KMS-11 (cell line): ENCODE results near the gene STIM1.

Experiments
- H2AFZ ChIP-seq: fragments of 200-600 bp; sonication (generic); 2 replicates; pipeline ENCODE4 v1.6.1; 2016; ENCODE audit warnings: antibody characterized with exemption, mixed run types, low read depth
- H3K27ac ChIP-seq: fragments of 200-600 bp; sonication (generic); 2 replicates; pipeline ENCODE4 v1.6.1; 2016; ENCODE audit warnings: mild to moderate bottlenecking, mixed run types
- H3K27me3 ChIP-seq: fragments of 200-600 bp; sonication (generic); 2 replicates; pipeline ENCODE4 v1.6.1; 2017; ENCODE audit warnings: mild to moderate bottlenecking, low read depth, mixed run types, moderate library complexity; ENCODE audit not compliant: insufficient read depth
- H3K36me3 ChIP-seq: fragments of 200-600 bp; sonication (generic); 2 replicates; pipeline ENCODE4 v1.6.1; 2017; ENCODE audit warnings: mild to moderate bottlenecking, mixed run types; ENCODE audit not compliant: insufficient read depth
- H3K4me1 ChIP-seq: fragments of 200-600 bp; sonication (generic); 2 replicates; pipeline ENCODE4 v1.6.1; 2016; ENCODE audit warnings: mild to moderate bottlenecking, low read depth, mixed run types; ENCODE audit not compliant: poor library complexity, severe bottlenecking
- H3K4me2 ChIP-seq: fragments of 200-600 bp; sonication (generic); 2 replicates; pipeline ENCODE4 v1.7.0; 2016; ENCODE audit warnings: mild to moderate bottlenecking, mixed run types
- H3K4me3 ChIP-seq: fragments of 200-600 bp; sonication (generic); IDR thresholded peaks from 2 replicates; pipeline ENCODE4 v1.6.1; 2017; ENCODE audit warnings: low read depth, low read length, mixed read lengths; ENCODE audit not compliant: insufficient read depth
- H3K79me2 ChIP-seq: fragments of 200-600 bp; sonication (generic); 2 replicates; pipeline ENCODE4 v1.6.1; 2016; ENCODE audit warnings: low read depth, mixed run types; ENCODE audit not compliant: insufficient read depth
- H3K9ac ChIP-seq: fragments of 200-600 bp; sonication (generic); 2 replicates; pipeline ENCODE4 v1.6.1; 2016; ENCODE audit warnings: mild to moderate bottlenecking, mixed run types
- H4K20me1 ChIP-seq: fragments of 200-600 bp; sonication (generic); 2 replicates; pipeline ENCODE4 v1.6.1; 2016; ENCODE audit warnings: mild to moderate bottlenecking, mixed run types; ENCODE audit not compliant: insufficient read depth
- TF ChIP-seq, protein P1 (sequence below): fragments of 200-600 bp; sonication (generic); conservative IDR thresholded peaks from 2 replicates; pipeline ENCODE4 v1.6.1; 2017; ENCODE audit warnings: low read depth, mild to moderate bottlenecking, antibody characterized with exemption, low read length, moderate library complexity, mixed read lengths

The STIM1 gene

DNA sequence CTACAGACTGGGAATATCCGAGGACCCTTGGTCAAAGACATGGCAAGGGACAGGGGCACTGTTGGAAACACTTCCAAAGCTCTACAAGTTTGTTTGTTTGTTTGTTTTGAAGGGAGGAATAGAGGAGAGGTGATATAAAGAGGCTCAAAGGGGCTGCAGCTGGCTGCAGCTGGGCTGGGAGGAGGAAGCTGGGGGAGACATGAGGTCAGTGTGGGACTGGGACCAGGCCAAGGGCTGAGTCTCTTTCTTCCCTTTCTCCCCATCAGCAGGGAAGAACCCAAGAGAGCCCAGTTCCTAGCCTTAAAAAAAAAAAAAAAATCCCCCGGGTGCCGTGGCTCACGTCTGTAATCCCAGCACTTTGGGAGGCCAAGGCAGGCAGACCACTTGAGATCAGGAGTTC, 19.7 kb upstream of the STIM1 start:
- peaks cover 42% of the 10 kb centered on the region for H3K4me1 ChIP-seq
- H3K4me2 ChIP-seq = no peak overlapping the region
- 0 out of 2 replicates have a peak, but pooled peaks cover 4% of the 10 kb centered on the region for H4K20me1 ChIP-seq
- H3K27me3 ChIP-seq = no peaks in the 10 kb centered on the region
- TF ChIP-seq, protein P1, sequence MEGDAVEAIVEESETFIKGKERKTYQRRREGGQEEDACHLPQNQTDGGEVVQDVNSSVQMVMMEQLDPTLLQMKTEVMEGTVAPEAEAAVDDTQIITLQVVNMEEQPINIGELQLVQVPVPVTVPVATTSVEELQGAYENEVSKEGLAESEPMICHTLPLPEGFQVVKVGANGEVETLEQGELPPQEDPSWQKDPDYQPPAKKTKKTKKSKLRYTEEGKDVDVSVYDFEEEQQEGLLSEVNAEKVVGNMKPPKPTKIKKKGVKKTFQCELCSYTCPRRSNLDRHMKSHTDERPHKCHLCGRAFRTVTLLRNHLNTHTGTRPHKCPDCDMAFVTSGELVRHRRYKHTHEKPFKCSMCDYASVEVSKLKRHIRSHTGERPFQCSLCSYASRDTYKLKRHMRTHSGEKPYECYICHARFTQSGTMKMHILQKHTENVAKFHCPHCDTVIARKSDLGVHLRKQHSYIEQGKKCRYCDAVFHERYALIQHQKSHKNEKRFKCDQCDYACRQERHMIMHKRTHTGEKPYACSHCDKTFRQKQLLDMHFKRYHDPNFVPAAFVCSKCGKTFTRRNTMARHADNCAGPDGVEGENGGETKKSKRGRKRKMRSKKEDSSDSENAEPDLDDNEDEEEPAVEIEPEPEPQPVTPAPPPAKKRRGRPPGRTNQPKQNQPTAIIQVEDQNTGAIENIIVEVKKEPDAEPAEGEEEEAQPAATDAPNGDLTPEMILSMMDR = no peak
- peaks cover 60% of the 10 kb centered on the region; the same call in 1 of the 2 replicates for H3K79me2 ChIP-seq
- no peak overlapping the region for H3K4me3 ChIP-seq
- H3K27ac ChIP-seq = no peak overlapping the region
- H3K36me3 ChIP-seq = no peaks in the 10 kb centered on the region
- H3K9ac ChIP-seq = no peak overlapping the region
- no peak overlapping the region for H2AFZ ChIP-seq

DNA sequence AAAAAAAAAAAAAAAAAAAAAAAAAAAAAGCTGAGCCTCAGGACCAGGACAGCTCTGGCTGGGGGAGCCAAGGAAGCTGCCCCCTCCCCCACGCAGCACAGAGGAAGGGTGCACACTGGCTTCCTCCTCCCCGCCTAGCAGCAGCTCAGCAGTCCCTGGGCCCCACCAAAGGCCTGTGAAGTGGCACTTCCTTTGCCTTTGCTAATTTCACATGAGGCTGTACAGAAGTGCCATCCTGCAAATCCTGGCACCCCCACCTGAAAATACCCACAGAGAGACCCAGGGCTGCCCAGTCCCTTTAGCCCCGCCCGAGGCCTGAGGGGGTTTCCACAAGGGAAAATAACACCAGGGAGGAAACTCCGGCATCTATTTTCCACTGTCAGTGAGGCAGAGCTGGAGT, 18.6 kb upstream of the STIM1 start:
- H3K4me2 ChIP-seq = no peak overlapping the region

DNA sequence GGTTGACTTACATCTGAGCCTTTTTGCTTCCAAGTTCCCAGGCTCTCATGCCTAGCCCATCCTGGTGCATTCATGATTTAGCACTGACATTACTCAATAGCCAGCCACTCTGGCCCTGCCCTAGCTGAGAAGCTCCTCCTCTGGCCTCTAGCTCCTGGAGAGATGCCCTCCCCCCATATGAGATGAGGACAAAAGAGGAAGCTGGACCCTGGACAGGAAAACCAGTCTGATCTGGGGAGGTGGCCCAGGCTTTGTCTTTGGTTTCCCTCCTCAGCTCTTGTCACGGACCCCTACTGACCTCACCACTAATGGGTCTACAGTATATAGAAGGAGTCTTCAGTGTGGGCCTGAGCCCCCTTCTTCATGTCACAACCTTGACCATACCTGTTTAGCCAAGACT, 17.7 kb upstream of the STIM1 start:
- H3K4me1 ChIP-seq = peaks cover 52% of the 10 kb centered on the region
- H4K20me1 ChIP-seq = 0 out of 2 replicates have a peak, but pooled peaks cover 4% of the 10 kb centered on the region
- no peaks in the 10 kb centered on the region for H3K27me3 ChIP-seq
- TF ChIP-seq, protein P1 = no peak
- no peak overlapping the region for H2AFZ ChIP-seq
- H3K9ac ChIP-seq = no peak overlapping the region
- peaks cover 58% of the 10 kb centered on the region; the same call in 1 of the 2 replicates for H3K79me2 ChIP-seq
- no peaks in the 10 kb centered on the region for H3K36me3 ChIP-seq
- no peak overlapping the region for H3K27ac ChIP-seq
- 0 out of 2 replicates have a peak overlapping the region, but pooled peaks have one; percentile 7 for H3K4me2 ChIP-seq
- H3K4me3 ChIP-seq = no peak overlapping the region

More for the DNA sequence above, 18.6 kb upstream of the STIM1 start:
- peaks cover 60% of the 10 kb centered on the region; the same call in 1 of the 2 replicates for H3K79me2 ChIP-seq
- no peak overlapping the region for H3K9ac ChIP-seq
- H3K27me3 ChIP-seq = no peaks in the 10 kb centered on the region
- no peak overlapping the region for H3K4me3 ChIP-seq
- H4K20me1 ChIP-seq = 0 out of 2 replicates have a peak, but pooled peaks cover 4% of the 10 kb centered on the region
- H3K36me3 ChIP-seq = no peaks in the 10 kb centered on the region
- H2AFZ ChIP-seq = no peak overlapping the region
- peaks cover 46% of the 10 kb centered on the region for H3K4me1 ChIP-seq
- TF ChIP-seq, protein P1 = no peak
- no peak overlapping the region for H3K27ac ChIP-seq

DNA sequence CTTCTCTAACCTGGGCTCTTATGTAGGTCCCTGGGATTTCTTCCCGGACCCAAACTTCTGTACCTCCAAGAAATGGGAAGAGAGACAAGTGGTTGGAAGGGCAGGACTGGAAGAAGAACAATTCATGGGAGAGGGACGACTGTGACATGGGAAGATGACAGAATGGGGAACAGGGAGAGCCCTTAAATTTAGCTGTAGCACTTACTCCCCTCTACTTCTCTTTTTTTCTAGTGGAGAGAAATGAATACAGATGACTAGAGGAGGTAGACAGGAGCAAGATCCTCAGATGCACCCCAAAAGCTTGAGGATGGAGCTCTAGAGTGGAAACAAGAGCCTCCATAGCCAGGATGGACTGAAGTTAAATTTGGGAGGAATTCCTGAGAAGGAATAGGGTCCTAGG, 17.0 kb upstream of the STIM1 start:
- Histone ChIP-seq H3K79me2 (peaks cover 51% of the 10 kb centered on the region; the same call in 1 of the 2 replicates), H3K4me2 (0 out of 2 replicates have a peak overlapping the region, but pooled peaks have one; percentile 7), H3K4me3 (no peak overlapping the region), H3K27ac (no peak overlapping the region), H3K27me3 (no peaks in the 10 kb centered on the region), H4K20me1 (0 out of 2 replicates have a peak, but pooled peaks cover 4% of the 10 kb centered on the region), H2AFZ (no peak overlapping the region), H3K9ac (no peak overlapping the region), H3K36me3 (no peaks in the 10 kb centered on the region), H3K4me1 (peaks cover 52% of the 10 kb centered on the region)
- TF ChIP-seq, protein P1 = no peak
